Stimulated activated CD4-positive, alpha-beta T cell treated with anti-CD3 and anti-CD28 coated beads, Interleukin-2, amount 100 ng/mL, for 4 hours (primary cell): ENCODE measurements around the gene CSNK1A1L.
"Not testable (repeated sequence)": the region's sequence is repeated elsewhere in the genome, so short reads cannot be mapped to it uniquely, and the experiment has no call there.

Source experiments
- DNase-seq: peaks from one replicate; pipeline ENCODE4 v3.0.0-alpha.2; 2020; ENCODE audit warnings: low read depth

Gene CSNK1A1L

DNA sequence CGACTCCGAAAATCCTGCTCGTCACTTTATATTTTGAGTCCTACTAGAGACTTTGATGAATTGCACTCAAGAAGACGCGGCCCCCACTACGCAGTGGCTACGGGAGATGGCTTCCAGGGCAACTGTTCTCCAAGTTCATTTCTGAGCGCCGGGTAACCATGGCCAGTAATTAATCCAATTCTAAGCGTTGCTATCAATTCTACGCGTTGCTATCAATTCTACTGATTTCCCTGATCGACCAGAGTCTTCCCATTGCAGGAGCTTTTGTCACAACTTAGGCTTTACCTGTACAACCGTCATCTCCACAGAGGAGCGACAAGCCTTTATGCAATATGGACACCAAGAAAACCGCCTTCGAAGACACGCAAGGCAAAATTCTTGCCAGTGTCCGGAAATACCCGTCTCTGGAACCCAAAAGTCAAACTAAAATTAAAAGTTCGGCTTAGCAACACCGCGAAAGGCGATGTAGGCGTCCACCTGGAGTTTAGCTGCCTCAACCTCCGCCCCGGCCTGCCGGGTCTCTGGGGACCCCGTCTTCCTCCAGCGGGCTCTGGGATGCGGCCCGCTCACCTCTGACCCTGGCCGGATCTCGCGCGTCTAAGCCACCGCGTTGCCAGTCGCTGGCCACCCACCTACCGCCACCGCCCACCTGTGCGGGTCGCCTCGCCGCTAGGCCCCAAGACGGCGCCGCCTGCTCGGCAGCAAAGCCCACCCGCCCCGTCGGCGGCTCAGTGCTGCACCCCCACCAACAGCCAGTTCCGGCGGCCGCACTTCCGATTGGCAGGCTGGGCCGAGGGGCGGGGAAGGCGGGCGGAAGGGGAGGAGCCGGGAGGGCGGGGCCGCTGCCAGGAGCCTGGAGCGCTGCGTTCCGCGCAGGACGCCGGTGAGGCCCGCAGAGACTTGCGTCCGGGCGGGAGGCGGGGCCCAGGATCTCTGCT, 46.3 kb downstream of the CSNK1A1L start, which contains the start of gene SUPT20H:
Gene SUPT20H (minus strand): TSS at position 779 of the 938 bp plus-strand sequence. CDS start 8,198 bp downstream, outside the sequence.
- DNase-seq = peak; percentile 90

DNA sequence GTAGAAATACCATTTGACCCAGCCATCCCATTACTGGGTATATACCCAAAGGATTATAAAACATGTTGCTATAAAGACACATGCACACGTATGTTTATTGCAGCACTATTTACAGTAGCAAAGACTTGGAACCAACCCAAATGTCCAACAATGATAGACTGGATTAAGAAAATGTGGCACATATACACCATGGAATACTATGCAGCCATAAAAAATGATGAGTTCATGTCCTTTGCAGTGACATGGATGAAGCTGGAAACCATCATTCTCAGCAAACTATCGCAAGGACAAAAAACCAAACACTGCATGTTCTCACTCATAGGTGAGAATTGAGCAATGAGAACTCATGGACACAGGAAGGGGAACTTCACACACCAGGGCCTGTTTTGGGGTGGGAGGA, 49.2 kb downstream of the CSNK1A1L start:
- DNase-seq = not testable (repeated sequence)
